HepG2 (cell line): ENCODE data around the gene ATXN7L3. TPM values are rescaled to one million over a fixed set of nuclear protein-coding genes. Genes with fewer than 3 reads are reported as not detected.

ENCODE experiments used
- ATF3 ChIP-seq: sonication (generic); formaldehyde crosslinking; IDR thresholded peaks from 2 replicates; pipeline ENCODE4 v1.4.0; 2020; ENCODE audit warnings: missing genetic modification reagents
- CSRNP2 ChIP-seq: sonication (generic); formaldehyde crosslinking; conservative IDR thresholded peaks from 2 replicates; pipeline ENCODE4 v1.8.0; 2022; ENCODE audit warnings: low read depth, missing genetic modification reagents
- E2F5 ChIP-seq: sonication (generic); formaldehyde crosslinking; conservative IDR thresholded peaks from 2 replicates; pipeline ENCODE4 v1.4.0; 2020; ENCODE audit warnings: missing genetic modification reagents
- GFI1 ChIP-seq: sonication (generic); formaldehyde crosslinking; IDR thresholded peaks from 2 replicates; pipeline ENCODE4 v1.5.0; 2020; ENCODE audit warnings: missing genetic modification reagents, mild to moderate bottlenecking, borderline replicate concordance
- GPBP1L1 ChIP-seq: sonication (generic); formaldehyde crosslinking; IDR thresholded peaks from 2 replicates; pipeline ENCODE4 v1.5.0; 2020; ENCODE audit warnings: mild to moderate bottlenecking, missing genetic modification reagents
- HNRNPK ChIP-seq: fragments of 200-400 bp; formaldehyde crosslinking; IDR thresholded peaks from 2 replicates; pipeline ENCODE4 v1.6.1; 2018; ENCODE audit warnings: low read length, low read depth, moderate library complexity, mild to moderate bottlenecking; ENCODE audit not compliant: poor library complexity, severe bottlenecking
- KMT2A ChIP-seq: sonication (generic); formaldehyde crosslinking; IDR thresholded peaks from 2 replicates; pipeline ENCODE4 v1.4.0; 2020; ENCODE audit warnings: missing genetic modification reagents
- KMT2B ChIP-seq: IDR thresholded peaks from 2 replicates; pipeline ENCODE4 v1.6.1; 2016; ENCODE audit warnings: missing genetic modification reagents, missing compliant biosample characterization
- LBX2 ChIP-seq: sonication (generic); formaldehyde crosslinking; IDR thresholded peaks from 2 replicates; pipeline ENCODE4 v1.5.0; 2020; ENCODE audit warnings: missing genetic modification reagents, mild to moderate bottlenecking, borderline replicate concordance
- MATR3 ChIP-seq: sonication (generic); formaldehyde crosslinking; IDR thresholded peaks from 2 replicates; pipeline ENCODE4 v1.4.0; 2020; ENCODE audit warnings: missing genetic modification reagents
- NR2C2 ChIP-seq: sonication (generic); formaldehyde crosslinking; IDR thresholded peaks from 2 replicates; pipeline ENCODE4 v1.4.0; 2020; ENCODE audit warnings: missing genetic modification reagents, mild to moderate bottlenecking, moderate library complexity, borderline replicate concordance
- RBAK ChIP-seq: sonication (generic); formaldehyde crosslinking; IDR thresholded peaks from 2 replicates; pipeline ENCODE4 v1.5.1; 2020; ENCODE audit warnings: mild to moderate bottlenecking, missing genetic modification reagents
- RBFOX2 ChIP-seq: fragments of 200-400 bp; formaldehyde crosslinking; IDR thresholded peaks from 2 replicates; pipeline ENCODE4 v1.6.1; 2017; ENCODE audit warnings: low read depth, mild to moderate bottlenecking, low read length
- RFX3 ChIP-seq: IDR thresholded peaks from 2 replicates; pipeline ENCODE4 v1.6.1; 2016; ENCODE audit warnings: missing biosample characterization, missing genetic modification reagents
- SALL1 ChIP-seq: sonication (generic); formaldehyde crosslinking; IDR thresholded peaks from 2 replicates; pipeline ENCODE4 v1.8.0; 2022; ENCODE audit warnings: mild to moderate bottlenecking, missing genetic modification reagents
- SATB2 ChIP-seq: sonication (generic); formaldehyde crosslinking; IDR thresholded peaks from 2 replicates; pipeline ENCODE4 v1.5.0; 2020; ENCODE audit warnings: missing genetic modification reagents
- SCMH1 ChIP-seq: sonication (generic); formaldehyde crosslinking; IDR thresholded peaks from 2 replicates; pipeline ENCODE4 v1.9.0; 2021; ENCODE audit warnings: missing genetic modification reagents, mild to moderate bottlenecking, borderline replicate concordance
- SIX1 ChIP-seq: sonication (generic); formaldehyde crosslinking; IDR thresholded peaks from 2 replicates; pipeline ENCODE4 v1.4.0; 2020; ENCODE audit warnings: missing genetic modification reagents, borderline replicate concordance
- SKI ChIP-seq: fragments of 450-650 bp; IDR thresholded peaks from one replicate; pipeline ENCODE4 v1.6.1; 2018; ENCODE audit warnings: mild to moderate bottlenecking; ENCODE audit not compliant: partially characterized antibody
- TEAD3 ChIP-seq: optimal IDR thresholded peaks from 2 replicates; pipeline ENCODE3; 2016; ENCODE audit warnings: borderline replicate concordance
- TOE1 ChIP-seq: sonication (generic); formaldehyde crosslinking; IDR thresholded peaks from 2 replicates; pipeline ENCODE4 v1.4.0; 2020; ENCODE audit warnings: mild to moderate bottlenecking, missing genetic modification reagents
- ZFP37 ChIP-seq: sonication (generic); formaldehyde crosslinking; IDR thresholded peaks from 2 replicates; pipeline ENCODE4 v1.4.0; 2020; ENCODE audit warnings: missing genetic modification reagents, borderline replicate concordance
- ZNF546 ChIP-seq: sonication (generic); formaldehyde crosslinking; conservative IDR thresholded peaks from 2 replicates; pipeline ENCODE4 v1.8.1; 2023; ENCODE audit warnings: mild to moderate bottlenecking, missing genetic modification reagents
- ZNF660 ChIP-seq: sonication (generic); formaldehyde crosslinking; IDR thresholded peaks from 2 replicates; pipeline ENCODE4 v1.5.1; 2020; ENCODE audit warnings: mild to moderate bottlenecking, low read depth, missing genetic modification reagents, borderline replicate concordance
- ZNF740 ChIP-seq: sonication (generic); formaldehyde crosslinking; IDR thresholded peaks from 2 replicates; pipeline ENCODE4 v1.4.0; 2020; ENCODE audit warnings: missing genetic modification reagents
- ZNF883 ChIP-seq: sonication (generic); formaldehyde crosslinking; IDR thresholded peaks from 2 replicates; pipeline ENCODE4 v1.5.1; 2020; ENCODE audit warnings: mild to moderate bottlenecking, missing genetic modification reagents; ENCODE audit errors: not compliant biosample characterization
- polyA plus RNA-seq, 8 experiments: library from polyadenylated mRNA; depleted of rRNA in 3 of 8; stranded (reverse) in 7 of 8; unstranded in 1 of 8; fragments of >200 nt; fragmentation: Illumina TruSeq in 4 of 8; extraction: Trizol in 4 of 8; gene quantifications; 2 replicates each; pipeline versions ENCODE4 v1.2.1 to v1.2.3, GENCODE V29; 2011 to 2016; ENCODE audit warnings: low read depth in 4 of 8, missing spikeins in 1 of 8, mixed read lengths in 1 of 8; ENCODE audit not compliant: insufficient read depth in 1 of 8
- total RNA-seq, 5 experiments: library from RNA; depleted of rRNA; stranded (reverse); fragments of >200 nt; fragmentation: Illumina TruSeq; extraction: Trizol; gene quantifications; 2 replicates each; pipeline ENCODE4 v1.2.3, GENCODE V29; 2016; ENCODE audit warnings: low read depth in 1 of 5

ATXN7L3 gene
- total and polyA plus RNA-seq, 2 of the 13 experiments (the other 11 are each of a cell fraction or from before 2014, with no cell fraction given): 44.5 to 59.1 TPM

- no peak for TF ChIP-seq ZNF660 (CRISPR knock-in tag)
- no peak for TF ChIP-seq SIX1 (CRISPR knock-in tag)
- no peak for TF ChIP-seq ZFP37
- no peak for TF ChIP-seq RFX3 (CRISPR knock-in tag)
- peak; percentile 89 for TF ChIP-seq HNRNPK
- TF ChIP-seq TOE1: no peak
- peak; percentile 25; the same call in 1 of the 2 replicates for TF ChIP-seq ZNF740 (CRISPR knock-in tag)
- no peak for TF ChIP-seq SCMH1 (CRISPR knock-in tag)
- TF ChIP-seq RBAK (CRISPR knock-in tag): no peak
- no peak; the same call in 1 of the 2 replicates for TF ChIP-seq KMT2B (CRISPR knock-in tag)
- TF ChIP-seq SATB2 (CRISPR knock-in tag): no peak
- TF ChIP-seq ATF3 (CRISPR knock-in tag): no peak
- TF ChIP-seq ZNF883 (CRISPR knock-in tag): no peak
- no peak; the same call in 1 of the 2 replicates for TF ChIP-seq ZNF546
- no peak for TF ChIP-seq RBFOX2
- 0 out of 2 replicates have a peak, but pooled peaks have one; percentile 54 for TF ChIP-seq E2F5 (CRISPR knock-in tag)
- no peak for TF ChIP-seq KMT2A (CRISPR knock-in tag)
- TF ChIP-seq SKI: no peak
- TF ChIP-seq TEAD3 (CRISPR knock-in tag): no peak
- TF ChIP-seq NR2C2 (CRISPR knock-in tag): no peak; the same call in 1 of the 2 replicates
- peak; percentile 45; the same call in 1 of the 2 replicates for TF ChIP-seq SALL1 (CRISPR knock-in tag)
- TF ChIP-seq GPBP1L1 (CRISPR knock-in tag): no peak
- no peak for TF ChIP-seq CSRNP2
- no peak for TF ChIP-seq MATR3 (CRISPR knock-in tag)
- TF ChIP-seq GFI1 (CRISPR knock-in tag): 0 out of 2 replicates have a peak, but pooled peaks have one; percentile 34
- TF ChIP-seq LBX2: no peak
Observed at GRCh38 chr17:44218344-44219107, 18.8 kb upstream of the ATXN7L3 start (continued).
